ENCODE data around the gene TBC1D1.

Gene TBC1D1

GRCh38 chr4:38179690-38180377 lies 288.9 kb downstream of the TBC1D1 start:
- peak overlapping the region; percentile 4; the same call in 1 of the 2 replicates for H3K27ac ChIP-seq
- TF ChIP-seq CTCF (conservative IDR thresholded peaks at IDR 0.05): peak; percentile 90
- TF ChIP-seq ZFX (IDR thresholded peaks at IDR 0.05): no peak

- H3K27ac ChIP-seq: peak overlapping the region; percentile 4; the same call in 1 of the 2 replicates
- no peak for TF ChIP-seq CTCF (conservative IDR thresholded peaks at IDR 0.05)
- TF ChIP-seq ZFX (IDR thresholded peaks at IDR 0.05): no peak
These were observed 289.6 kb downstream of the TBC1D1 start for GRCh38 chr4:38180456-38180855.

- TF ChIP-seq CTCF (conservative IDR thresholded peaks at IDR 0.05): no peak
- TF ChIP-seq ZFX (IDR thresholded peaks at IDR 0.05): no peak
- H3K27ac ChIP-seq: no peak overlapping the region
These were observed 290.4 kb downstream of the TBC1D1 start for GRCh38 chr4:38181286-38181685.

- no peak overlapping the region for H3K27ac ChIP-seq
- TF ChIP-seq CTCF (conservative IDR thresholded peaks at IDR 0.05) (no peak), ZFX (IDR thresholded peaks at IDR 0.05) (no peak)
These were observed 291.6 kb downstream of the TBC1D1 start for GRCh38 chr4:38182334-38182998.

- TF ChIP-seq CTCF (conservative IDR thresholded peaks at IDR 0.05): peak; percentile 23
- no peak for TF ChIP-seq ZFX (IDR thresholded peaks at IDR 0.05)
- no peak overlapping the region for H3K27ac ChIP-seq
These were observed 293.5 kb downstream of the TBC1D1 start for GRCh38 chr4:38184404-38184803.

GRCh38 chr4:38185406-38186144 lies 294.7 kb downstream of the TBC1D1 start:
- no peak overlapping the region for H3K27ac ChIP-seq
- TF ChIP-seq CTCF (conservative IDR thresholded peaks at IDR 0.05): no peak
- no peak for TF ChIP-seq ZFX (IDR thresholded peaks at IDR 0.05)

- TF ChIP-seq ZFX (IDR thresholded peaks at IDR 0.05) (no peak), CTCF (conservative IDR thresholded peaks at IDR 0.05) (no peak)
- H3K27ac ChIP-seq: peak overlapping the region; percentile 3; the same call in 1 of the 2 replicates
These were observed 297.3 kb downstream of the TBC1D1 start for GRCh38 chr4:38188136-38188535.
